ENCODE results near the gene FARSA.

DNA sequence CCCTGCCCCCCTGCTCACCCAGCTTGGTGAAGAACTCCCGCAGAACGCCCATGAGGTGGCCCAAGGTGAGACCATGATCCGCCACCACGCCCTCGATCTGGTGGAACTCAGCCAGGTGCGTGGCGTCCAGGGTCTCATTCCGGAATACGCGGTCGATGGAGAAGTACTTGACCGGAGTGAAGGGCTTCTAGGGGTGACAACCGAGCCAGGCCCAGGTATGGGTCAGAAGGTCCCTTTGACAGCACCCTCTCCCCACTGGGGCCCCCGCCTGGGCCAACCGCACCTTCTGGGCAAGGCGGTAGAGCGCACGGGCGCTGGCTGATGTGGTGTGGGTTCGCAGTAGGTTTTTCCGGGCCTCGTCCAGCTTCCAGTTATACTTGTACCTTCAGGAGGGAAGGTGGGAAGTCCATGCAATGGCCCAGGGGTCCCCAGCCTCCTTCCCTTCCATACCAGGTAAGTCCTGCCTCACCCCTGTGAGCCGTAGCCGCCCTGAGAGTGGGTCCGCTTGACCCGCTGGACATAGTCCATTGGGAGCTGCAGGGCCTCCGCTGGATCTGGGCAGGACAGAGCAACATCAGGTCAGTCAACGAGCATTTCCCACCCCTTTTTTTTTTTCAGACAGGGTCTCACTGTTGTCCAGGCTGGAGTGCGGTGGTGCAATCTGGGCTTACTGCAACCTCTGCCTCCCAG is 8.7 kb downstream of the FARSA start:
- TF ChIP-seq CTCF (IDR thresholded peaks at IDR 0.05) (no peak), POLR2A (IDR thresholded peaks at IDR 0.05) (no peak)
